Erythroblast (primary cell): Measurements from ENCODE around the gene APOA5.

Experiments
- GATA1 ChIP-seq: IDR thresholded peaks from 2 replicates; pipeline ENCODE4 v1.6.1; 2011; ENCODE audit warnings: low read depth, mild to moderate bottlenecking, control low read depth, low read length, moderate library complexity
- POLR2A ChIP-seq: IDR thresholded peaks from 2 replicates; pipeline ENCODE4 v1.6.1; 2011; ENCODE audit warnings: mild to moderate bottlenecking, low read length

- TF ChIP-seq POLR2A (no peak), GATA1 (no peak)
These were observed 29.6 kb upstream of the APOA5 start for GRCh38 chr11:116821050-116821918.
